ENCODE results near the gene ADARB2.

Gene ADARB2

DNA sequence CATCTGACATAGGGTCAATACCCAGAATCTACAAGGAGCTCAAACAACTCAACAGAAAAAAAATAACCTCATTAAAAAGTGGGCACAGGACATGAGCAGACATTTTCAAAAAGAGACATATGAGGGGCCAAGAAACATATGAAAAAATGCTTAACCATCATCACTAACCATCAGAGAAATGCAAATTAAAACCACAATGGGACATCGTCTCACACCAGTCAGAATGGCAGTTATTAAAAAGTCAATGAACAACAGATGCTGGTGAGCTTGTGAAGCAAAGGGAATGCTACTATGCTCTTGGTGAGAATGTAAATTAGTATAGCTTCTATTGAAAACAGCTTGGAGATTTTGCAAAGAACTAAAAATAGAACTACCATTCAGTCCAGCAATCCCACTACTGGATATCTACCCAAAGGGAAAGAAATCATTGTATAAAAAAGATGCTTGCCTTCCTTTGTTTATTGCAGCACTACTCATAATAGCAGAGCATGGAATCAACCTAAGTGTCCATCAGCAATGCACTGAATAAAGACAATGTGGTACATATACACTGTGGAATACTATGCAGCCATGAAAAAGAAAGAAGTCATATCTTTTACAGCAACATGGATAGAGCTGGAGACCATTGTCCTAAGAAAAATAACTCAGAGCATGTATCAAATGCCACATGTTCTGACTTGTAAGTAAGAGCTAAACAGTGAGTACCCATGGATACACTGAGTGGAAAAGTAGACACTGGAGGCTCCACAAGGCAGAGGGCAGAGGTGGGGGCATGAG, 139.8 kb downstream of the ADARB2 start:
- Mint-ChIP-seq H3K27me3 (peaks cover 14% of the 10 kb centered on the region), H3K4me1 (no peaks in the 10 kb centered on the region), H3K4me3 (no peak overlapping the region), H3K9me3 (no peaks in the 10 kb centered on the region), H3K27ac (no peak overlapping the region)
- ATAC-seq: no peak
- no peak for DNase-seq

GRCh38 chr10:1596482-1597099, 140.7 kb downstream of the ADARB2 start:
- H3K4me1 Mint-ChIP-seq: no peaks in the 10 kb centered on the region
- no peak overlapping the region for H3K4me3 Mint-ChIP-seq
- DNase-seq (no peak), ATAC-seq (no peak)
- H3K27me3 Mint-ChIP-seq: peaks cover 14% of the 10 kb centered on the region
- H3K27ac Mint-ChIP-seq: no peak overlapping the region
- H3K9me3 Mint-ChIP-seq: no peaks in the 10 kb centered on the region

GRCh38 chr10:1595726-1596125, 141.6 kb downstream of the ADARB2 start:
- no peak for DNase-seq
- H3K4me3 Mint-ChIP-seq: no peak overlapping the region
- H3K27me3 Mint-ChIP-seq: peaks cover 14% of the 10 kb centered on the region
- no peaks in the 10 kb centered on the region for H3K4me1 Mint-ChIP-seq
- ATAC-seq: no peak
- H3K27ac Mint-ChIP-seq: peak overlapping the region in 1 of 2 donors; percentile 20
- no peaks in the 10 kb centered on the region for H3K9me3 Mint-ChIP-seq

DNA sequence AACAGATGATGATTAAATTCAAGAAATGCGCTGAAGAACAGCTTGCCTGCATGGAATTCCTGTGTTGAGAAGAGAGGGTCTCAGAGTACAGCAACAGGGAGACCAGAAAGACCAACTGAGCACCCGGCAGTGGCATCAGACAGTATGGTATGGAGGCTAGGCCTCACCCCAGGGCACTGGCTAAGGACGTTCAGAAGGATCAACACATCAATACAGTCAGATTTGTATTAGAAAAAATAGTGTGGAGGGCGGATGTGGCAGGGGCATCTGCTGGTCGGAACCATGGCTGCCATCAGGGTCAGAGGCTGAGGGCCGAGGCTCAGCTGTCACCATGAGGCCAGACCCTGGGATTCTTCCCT, 142.1 kb downstream of the ADARB2 start:
- H3K27ac Mint-ChIP-seq: no peak overlapping the region
- no peaks in the 10 kb centered on the region for H3K4me1 Mint-ChIP-seq
- DNase-seq (no peak), ATAC-seq (peak; percentile 18)
- H3K4me3 Mint-ChIP-seq: no peak overlapping the region
- no peaks in the 10 kb centered on the region for H3K9me3 Mint-ChIP-seq
- peaks cover 14% of the 10 kb centered on the region for H3K27me3 Mint-ChIP-seq

GRCh38 chr10:1594372-1595241, 142.7 kb downstream of the ADARB2 start:
- Mint-ChIP-seq H3K27ac (no peak overlapping the region), H3K4me1 (no peaks in the 10 kb centered on the region), H3K4me3 (no peak overlapping the region), H3K9me3 (no peaks in the 10 kb centered on the region), H3K27me3 (peaks cover 14% of the 10 kb centered on the region)
- no peak for ATAC-seq
- no peak for DNase-seq

GRCh38 chr10:1591742-1592141, 145.6 kb downstream of the ADARB2 start:
- H3K27me3 Mint-ChIP-seq: peaks cover 8% of the 10 kb centered on the region
- no peaks in the 10 kb centered on the region for H3K4me1 Mint-ChIP-seq
- peaks cover 0 to 20% of the 10 kb centered on the region in 2 donors for H3K9me3 Mint-ChIP-seq
- DNase-seq (no peak), ATAC-seq (no peak)
- H3K4me3 Mint-ChIP-seq: no peak overlapping the region
- no peak overlapping the region for H3K27ac Mint-ChIP-seq

DNA sequence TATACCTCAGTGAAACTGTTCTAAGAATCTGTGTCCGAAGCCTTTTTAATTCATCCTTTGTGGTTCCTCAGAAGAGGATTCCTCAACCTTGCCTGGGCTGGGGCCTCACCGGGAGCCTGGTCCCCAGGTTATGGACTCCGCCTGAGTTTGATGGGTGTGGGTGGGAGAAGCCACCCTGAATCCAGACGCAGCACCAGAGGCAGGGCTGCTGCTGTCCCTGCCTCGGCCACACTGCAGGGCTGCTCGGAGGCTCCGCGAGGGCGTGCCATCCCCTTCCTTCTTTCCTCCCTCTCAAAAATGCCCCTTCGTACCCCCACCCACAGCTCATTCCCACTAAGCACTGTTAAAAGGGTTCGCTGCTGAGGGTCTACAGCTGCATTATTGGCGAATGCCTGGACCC, 146.3 kb downstream of the ADARB2 start:
- no peak overlapping the region for H3K4me3 Mint-ChIP-seq
- no peak for DNase-seq
- peaks cover 0 to 20% of the 10 kb centered on the region in 2 donors for H3K9me3 Mint-ChIP-seq
- no peak overlapping the region for H3K27ac Mint-ChIP-seq
- H3K4me1 Mint-ChIP-seq: no peaks in the 10 kb centered on the region
- peaks cover 1% of the 10 kb centered on the region for H3K27me3 Mint-ChIP-seq
- no peak for ATAC-seq

DNA sequence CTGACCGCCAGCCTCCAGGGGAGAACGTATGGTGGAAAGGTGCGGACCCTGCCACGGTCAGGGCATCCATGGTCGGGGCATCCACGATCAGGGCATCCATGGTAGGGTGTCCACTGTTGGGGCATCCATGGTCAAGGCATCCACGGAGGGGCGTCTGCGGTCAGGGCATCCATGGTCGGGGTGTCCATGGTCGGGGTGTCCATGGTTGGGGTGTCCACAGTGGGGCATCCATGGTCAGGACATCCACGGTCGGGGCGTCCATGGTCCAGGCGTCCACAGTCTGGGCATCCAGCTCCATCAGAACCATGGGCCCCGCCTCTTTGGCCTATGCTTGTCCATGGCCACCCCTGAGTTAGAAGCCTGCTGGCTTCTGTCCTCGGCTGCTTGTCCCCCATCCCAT, 148.1 kb downstream of the ADARB2 start:
- no peak for DNase-seq
- ATAC-seq: peak; percentile 39
- Mint-ChIP-seq H3K27me3 (no peaks in the 10 kb centered on the region), H3K9me3 (peaks cover 0 to 20% of the 10 kb centered on the region in 2 donors), H3K27ac (no peak overlapping the region), H3K4me1 (no peaks in the 10 kb centered on the region), H3K4me3 (no peak overlapping the region)

GRCh38 chr10:1582739-1583138, 154.6 kb downstream of the ADARB2 start:
- ATAC-seq: no peak
- no peak overlapping the region for H3K4me3 Mint-ChIP-seq

GRCh38 chr10:1581189-1581588, 156.1 kb downstream of the ADARB2 start:
- Mint-ChIP-seq H3K9me3 (no peaks in the 10 kb centered on the region), H3K27ac (no peak overlapping the region), H3K4me3 (no peak overlapping the region), H3K27me3 (peaks cover 9% of the 10 kb centered on the region), H3K4me1 (no peaks in the 10 kb centered on the region)
- DNase-seq (no peak), ATAC-seq (no peak)

More at GRCh38 chr10:1582739-1583138, 154.6 kb downstream of the ADARB2 start:
- Mint-ChIP-seq H3K27me3 (peaks cover 9% of the 10 kb centered on the region), H3K4me1 (no peaks in the 10 kb centered on the region), H3K9me3 (peaks cover 0 to 7% of the 10 kb centered on the region in 2 donors), H3K27ac (no peak overlapping the region)
- no peak for DNase-seq

GRCh38 chr10:1579671-1580070, 157.7 kb downstream of the ADARB2 start:
- no peak for DNase-seq
- peaks cover 9% of the 10 kb centered on the region for H3K27me3 Mint-ChIP-seq
- H3K4me3 Mint-ChIP-seq: no peak overlapping the region
- H3K9me3 Mint-ChIP-seq: no peaks in the 10 kb centered on the region
- ATAC-seq: no peak
- H3K4me1 Mint-ChIP-seq: no peaks in the 10 kb centered on the region
- no peak overlapping the region for H3K27ac Mint-ChIP-seq

DNA sequence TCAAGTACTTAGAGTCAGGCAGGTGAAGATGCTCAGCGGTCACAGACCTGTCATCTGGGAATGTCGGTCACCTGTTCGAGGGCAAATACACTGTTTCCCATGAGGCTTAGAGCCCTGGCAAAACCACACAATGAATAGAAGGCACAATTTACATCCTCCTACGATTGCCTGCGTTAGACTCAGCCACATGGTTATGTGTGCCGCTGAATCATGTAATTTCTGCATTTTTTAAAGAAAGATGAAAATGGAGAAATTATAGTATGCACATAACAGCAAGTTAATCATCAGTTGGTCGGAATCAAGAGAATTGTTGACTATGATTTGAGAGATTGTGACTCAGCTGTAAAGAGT, 158.2 kb downstream of the ADARB2 start:
- Mint-ChIP-seq H3K4me3 (no peak overlapping the region), H3K4me1 (no peaks in the 10 kb centered on the region), H3K27me3 (peaks cover 15% of the 10 kb centered on the region), H3K9me3 (no peaks in the 10 kb centered on the region), H3K27ac (no peak overlapping the region)
- ATAC-seq (no peak), DNase-seq (no peak)

GRCh38 chr10:1578392-1579140, 158.8 kb downstream of the ADARB2 start:
- Mint-ChIP-seq H3K27ac (no peak overlapping the region), H3K4me3 (no peak overlapping the region), H3K4me1 (no peaks in the 10 kb centered on the region), H3K27me3 (peaks cover 18% of the 10 kb centered on the region), H3K9me3 (no peaks in the 10 kb centered on the region)
- DNase-seq: no peak
- ATAC-seq: no peak

DNA sequence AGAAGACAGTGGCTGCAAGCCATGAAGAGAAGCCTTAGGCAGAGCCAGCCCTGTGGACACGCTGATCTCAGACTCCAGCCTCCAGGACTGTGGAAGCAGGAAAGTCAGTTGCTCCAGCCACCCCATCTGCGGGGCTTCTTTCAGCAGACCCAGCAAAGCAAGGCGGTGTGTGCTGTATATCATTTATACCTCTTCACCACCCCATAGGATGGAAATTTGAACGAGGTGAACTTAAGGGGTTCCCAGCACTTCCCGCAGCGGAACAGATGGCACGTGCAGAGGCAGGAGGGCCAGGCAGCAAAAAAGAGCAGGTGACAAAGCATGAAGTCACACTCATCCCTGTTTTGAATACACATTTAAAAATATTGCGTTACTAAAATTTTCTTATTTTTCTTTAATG, 159.4 kb downstream of the ADARB2 start:
- Mint-ChIP-seq H3K4me3 (no peak overlapping the region), H3K27ac (no peak overlapping the region), H3K4me1 (no peaks in the 10 kb centered on the region), H3K27me3 (peaks cover 15% of the 10 kb centered on the region), H3K9me3 (no peaks in the 10 kb centered on the region)
- ATAC-seq: no peak
- DNase-seq: no peak

DNA sequence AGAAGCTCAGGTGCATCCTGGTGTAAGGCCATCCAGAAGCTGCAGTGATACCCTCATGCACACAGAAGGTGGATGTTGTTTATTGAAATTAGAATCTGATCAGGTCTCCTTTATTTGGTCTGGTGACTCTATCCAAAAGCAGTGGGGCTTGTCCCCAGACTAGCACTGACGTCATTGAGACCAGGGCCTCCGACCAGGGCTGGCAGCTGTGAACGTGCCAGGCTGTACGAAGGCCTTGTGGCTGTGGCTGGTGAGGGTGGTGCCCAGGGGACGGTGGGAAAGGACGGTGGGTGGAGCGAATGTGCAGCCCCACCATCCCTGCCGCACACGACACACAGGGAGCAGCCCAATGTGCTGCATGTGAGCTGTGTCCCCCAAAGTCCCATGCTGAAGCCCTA, 160.0 kb downstream of the ADARB2 start:
- Mint-ChIP-seq H3K27ac (no peak overlapping the region), H3K4me1 (no peaks in the 10 kb centered on the region), H3K4me3 (no peak overlapping the region), H3K27me3 (peaks cover 10% of the 10 kb centered on the region), H3K9me3 (no peaks in the 10 kb centered on the region)
- DNase-seq (no peak), ATAC-seq (no peak)

Measured in stimulated activated naive CD8-positive, alpha-beta T cell treated with anti-CD3 and anti-CD28 coated beads, Interleukin-15, amount 100 ng/mL, for 72 hours (primary cell).